Measurements from ENCODE around the gene APOH. TPM values are rescaled to one million over a fixed set of nuclear protein-coding genes. Genes with fewer than 3 reads are reported as not detected.

The APOH gene
- total and polyA plus RNA-seq, 9 of the 15 experiments (the other 6 are each of a cell fraction or from before 2014, with no cell fraction given): 1.1 TPM; not detected in 8

DNA sequence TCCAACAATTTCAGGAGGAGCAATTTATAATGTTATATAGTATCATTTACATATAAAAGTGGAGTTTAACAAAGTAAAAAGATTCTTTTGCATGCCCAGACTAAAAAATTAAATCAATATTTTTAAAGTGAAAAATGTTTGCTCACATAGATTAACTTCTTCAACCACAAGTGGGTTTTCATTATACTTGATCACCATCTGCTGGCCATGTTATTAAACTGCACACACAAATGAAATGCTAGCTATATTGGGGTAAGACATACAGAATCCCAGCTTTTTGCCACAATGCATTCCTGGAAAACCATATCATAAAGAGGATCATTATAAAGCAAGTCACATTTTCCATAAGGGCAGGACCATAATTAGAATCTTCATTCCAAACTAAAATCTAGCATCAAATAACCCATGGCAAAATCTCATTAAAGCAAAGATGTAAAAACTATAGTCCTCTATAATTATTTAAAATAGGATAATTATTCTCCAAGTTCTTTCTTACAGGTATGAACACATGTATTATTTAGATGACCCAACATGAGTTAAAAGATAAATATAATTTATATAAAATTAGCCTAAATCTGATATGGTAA is 63.6 kb downstream of the APOH start (continued):
- TF ChIP-seq, protein P1, sequence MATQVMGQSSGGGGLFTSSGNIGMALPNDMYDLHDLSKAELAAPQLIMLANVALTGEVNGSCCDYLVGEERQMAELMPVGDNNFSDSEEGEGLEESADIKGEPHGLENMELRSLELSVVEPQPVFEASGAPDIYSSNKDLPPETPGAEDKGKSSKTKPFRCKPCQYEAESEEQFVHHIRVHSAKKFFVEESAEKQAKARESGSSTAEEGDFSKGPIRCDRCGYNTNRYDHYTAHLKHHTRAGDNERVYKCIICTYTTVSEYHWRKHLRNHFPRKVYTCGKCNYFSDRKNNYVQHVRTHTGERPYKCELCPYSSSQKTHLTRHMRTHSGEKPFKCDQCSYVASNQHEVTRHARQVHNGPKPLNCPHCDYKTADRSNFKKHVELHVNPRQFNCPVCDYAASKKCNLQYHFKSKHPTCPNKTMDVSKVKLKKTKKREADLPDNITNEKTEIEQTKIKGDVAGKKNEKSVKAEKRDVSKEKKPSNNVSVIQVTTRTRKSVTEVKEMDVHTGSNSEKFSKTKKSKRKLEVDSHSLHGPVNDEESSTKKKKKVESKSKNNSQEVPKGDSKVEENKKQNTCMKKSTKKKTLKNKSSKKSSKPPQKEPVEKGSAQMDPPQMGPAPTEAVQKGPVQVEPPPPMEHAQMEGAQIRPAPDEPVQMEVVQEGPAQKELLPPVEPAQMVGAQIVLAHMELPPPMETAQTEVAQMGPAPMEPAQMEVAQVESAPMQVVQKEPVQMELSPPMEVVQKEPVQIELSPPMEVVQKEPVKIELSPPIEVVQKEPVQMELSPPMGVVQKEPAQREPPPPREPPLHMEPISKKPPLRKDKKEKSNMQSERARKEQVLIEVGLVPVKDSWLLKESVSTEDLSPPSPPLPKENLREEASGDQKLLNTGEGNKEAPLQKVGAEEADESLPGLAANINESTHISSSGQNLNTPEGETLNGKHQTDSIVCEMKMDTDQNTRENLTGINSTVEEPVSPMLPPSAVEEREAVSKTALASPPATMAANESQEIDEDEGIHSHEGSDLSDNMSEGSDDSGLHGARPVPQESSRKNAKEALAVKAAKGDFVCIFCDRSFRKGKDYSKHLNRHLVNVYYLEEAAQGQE (IDR thresholded peaks at IDR 0.05; ENCODE audit: borderline replicate concordance): peak; percentile 67; the same call in 1 of the 2 replicates
- TF ChIP-seq, protein P1 (CRISPR knock-in tag; IDR thresholded peaks at IDR 0.05; ENCODE audit: low read depth): no peak

Small RNAs within 50 kb of the gene (small RNA-seq; reads per million reads assigned to genes)
- 1.7 reads per million, percentile 77 among the genes with 10 or more reads in this experiment for gene RNA5SP444

Other genes starting within 250 kb of the APOH start
- gene CEP112, start 37.3 kb downstream of the APOH start, total RNA-seq (2014; rRNA removed): not detected in 2 replicates
- not detected in 2 replicates for gene CEP112, start 37.3 kb downstream of the APOH start, total RNA-seq (2014; rRNA removed; fragmentation: Illumina TruSeq; extraction: Trizol)
- gene CEP112, start 37.3 kb downstream of the APOH start, total RNA-seq (2015; rRNA removed; fragmentation: Illumina TruSeq; extraction: Trizol): not detected in 2 replicates
- gene CEP112, start 37.3 kb downstream of the APOH start, total RNA-seq (2021): not detected in 2 replicates
- not detected in 2 replicates for gene CEP112, start 37.3 kb downstream of the APOH start, polyA plus RNA-seq (2011; rRNA removed)
- not detected in 2 replicates for gene CEP112, start 37.3 kb downstream of the APOH start, polyA plus RNA-seq (2014; fragmentation: Illumina TruSeq; extraction: Trizol)
- gene CEP112, start 37.3 kb downstream of the APOH start, polyA plus RNA-seq (2014; fragmentation: Nextera tagmentation; extraction: Ambion mirVana): not detected
- gene CEP112, start 37.3 kb downstream of the APOH start, polyA plus RNA-seq (2014; rRNA removed): 0.84 TPM in 1 of 2 replicates, not detected in the other
- gene PRKCA, start 73.2 kb upstream of the APOH start, total RNA-seq (2014; rRNA removed): 9.5 and 11.3 TPM in 2 replicates
- 17.8 and 20.1 TPM in 2 replicates for gene PRKCA, start 73.2 kb upstream of the APOH start, total RNA-seq (2014; rRNA removed; fragmentation: Illumina TruSeq; extraction: Trizol)
- 17.8 and 20.9 TPM in 2 replicates for gene PRKCA, start 73.2 kb upstream of the APOH start, total RNA-seq (2015; rRNA removed; fragmentation: Illumina TruSeq; extraction: Trizol)
- gene PRKCA, start 73.2 kb upstream of the APOH start, total RNA-seq (2021): 30.4 and 33.0 TPM in 2 replicates
- 24.1 and 25.9 TPM in 2 replicates for gene PRKCA, start 73.2 kb upstream of the APOH start, polyA plus RNA-seq (2011; rRNA removed)
- 18.1 and 19.5 TPM in 2 replicates for gene PRKCA, start 73.2 kb upstream of the APOH start, polyA plus RNA-seq (2014; fragmentation: Illumina TruSeq; extraction: Trizol)
- 1 to 10 TPM; 3.2 to 5.3 TPM for gene PRKCA, start 73.2 kb upstream of the APOH start, polyA plus RNA-seq (2014; fragmentation: Nextera tagmentation; extraction: Ambion mirVana)
- gene PRKCA, start 73.2 kb upstream of the APOH start, polyA plus RNA-seq (2014; rRNA removed): 11.6 and 12.5 TPM in 2 replicates

Data from K562 (cell line).